ENCODE results near the gene KCNAB1. TPM values are rescaled to one million over a fixed set of nuclear protein-coding genes. Genes with fewer than 3 reads are reported as not detected.

KCNAB1 gene
- total RNA-seq = 0.40 and 47.5 TPM in 2 replicates

GRCh38 chr3:156120528-156121251 lies at the start of gene KCNAB1:
KCNAB1 (plus strand) TSS chr3:156120578.

GRCh38 chr3:156554842-156555687 lies 434.7 kb downstream of the KCNAB1 start, which contains the start of gene SSR3:
SSR3 (minus strand) TSS chr3:156555117; CDS start chr3:156555089, 28 bp downstream.

Other genes starting within 250 kb of the KCNAB1 start
- gene GMPS, start 249.9 kb upstream of the KCNAB1 start, total RNA-seq = 90.3 and 125 TPM in 2 replicates

All from thoracic aorta endothelial cell (primary cell).